HepG2 (cell line): ENCODE data around the gene SRD5A1. TPM values are rescaled to one million over a fixed set of nuclear protein-coding genes. Genes with fewer than 3 reads are reported as not detected.

Experiments used
- ASH2L ChIP-seq: fragments of 300-600, 200-600 bp; sonication (generic); IDR thresholded peaks from 2 replicates; pipeline ENCODE4 v1.7.0; 2017; ENCODE audit warnings: low read depth, mild to moderate bottlenecking, moderate library complexity, mixed read lengths, low read length; ENCODE audit not compliant: insufficient read length
- DNMT1 ChIP-seq: sonication (generic); formaldehyde crosslinking; IDR thresholded peaks from 2 replicates; pipeline ENCODE4 v1.5.1; 2020; ENCODE audit warnings: mild to moderate bottlenecking, missing genetic modification reagents
- ETS1 ChIP-seq: sonication (generic); formaldehyde crosslinking; IDR thresholded peaks from 2 replicates; pipeline ENCODE4 v1.4.0; 2020; ENCODE audit warnings: missing genetic modification reagents
- MTF2 ChIP-seq: sonication (generic); formaldehyde crosslinking; IDR thresholded peaks from 2 replicates; pipeline ENCODE4 v1.5.0; 2020; ENCODE audit warnings: missing genetic modification reagents, borderline replicate concordance
- NAIF1 ChIP-seq: sonication (generic); formaldehyde crosslinking; IDR thresholded peaks from 2 replicates; pipeline ENCODE4 v1.5.0; 2020; ENCODE audit warnings: mild to moderate bottlenecking, missing genetic modification reagents, borderline replicate concordance
- NBN ChIP-seq: fragments of 450-650 bp; conservative IDR thresholded peaks from 2 replicates; pipeline ENCODE4 v1.6.1; 2017
- NKX3-1 ChIP-seq: sonication (generic); formaldehyde crosslinking; IDR thresholded peaks from 2 replicates; pipeline ENCODE4 v1.5.0; 2020; ENCODE audit warnings: missing genetic modification reagents
- NONO ChIP-seq, 2 experiments: fragments of 450-650 bp in 1 of 2; sonication (generic) in 1 of 2; formaldehyde crosslinking in 1 of 2; IDR thresholded peaks in 1 of 2; conservative IDR thresholded peaks in 1 of 2; 2 replicates each; pipeline versions ENCODE4 v1.6.1 to v1.8.0; 2017 to 2022; ENCODE audit warnings: mild to moderate bottlenecking in 1 of 2, missing genetic modification reagents in 1 of 2, moderate library complexity in 1 of 2
- SRF ChIP-seq: IDR thresholded peaks from 2 replicates; pipeline ENCODE4 v1.6.1; 2011; ENCODE audit warnings: mild to moderate bottlenecking, low read depth, low read length, moderate library complexity
- SYNCRIP ChIP-seq: fragments of 200-400 bp; formaldehyde crosslinking; IDR thresholded peaks from 2 replicates; pipeline ENCODE4 v1.6.1; 2018; ENCODE audit warnings: mild to moderate bottlenecking, low read depth, low read length; ENCODE audit not compliant: insufficient read depth
- ZBTB38 ChIP-seq: sonication (generic); formaldehyde crosslinking; IDR thresholded peaks from 2 replicates; pipeline ENCODE4 v1.5.1; 2020; ENCODE audit warnings: mild to moderate bottlenecking, missing genetic modification reagents
- ZNF33B ChIP-seq: sonication (generic); formaldehyde crosslinking; IDR thresholded peaks from 2 replicates; pipeline ENCODE4 v1.5.1; 2020; ENCODE audit warnings: mild to moderate bottlenecking, missing genetic modification reagents
- ZNF609 ChIP-seq: sonication (generic); formaldehyde crosslinking; IDR thresholded peaks from 2 replicates; pipeline ENCODE4 v1.4.0; 2020; ENCODE audit warnings: mild to moderate bottlenecking, missing genetic modification reagents, borderline replicate concordance
- ZNF616 ChIP-seq: sonication (generic); formaldehyde crosslinking; IDR thresholded peaks from 2 replicates; pipeline ENCODE4 v1.5.0; 2020; ENCODE audit warnings: low read depth, mild to moderate bottlenecking, missing genetic modification reagents
- ZNF75D ChIP-seq: sonication (generic); formaldehyde crosslinking; IDR thresholded peaks from 2 replicates; pipeline ENCODE4 v1.8.1; 2023; ENCODE audit warnings: missing genetic modification reagents, mild to moderate bottlenecking, borderline replicate concordance
- polyA plus RNA-seq, 8 experiments: library from polyadenylated mRNA; depleted of rRNA in 3 of 8; stranded (reverse) in 7 of 8; unstranded in 1 of 8; fragments of >200 nt; fragmentation: Illumina TruSeq in 4 of 8; extraction: Trizol in 4 of 8; gene quantifications; 2 replicates each; pipeline versions ENCODE4 v1.2.1 to v1.2.3, GENCODE V29; 2011 to 2016; ENCODE audit warnings: low read depth in 4 of 8, missing spikeins in 1 of 8, mixed read lengths in 1 of 8; ENCODE audit not compliant: insufficient read depth in 1 of 8
- total RNA-seq, 5 experiments: library from RNA; depleted of rRNA; stranded (reverse); fragments of >200 nt; fragmentation: Illumina TruSeq; extraction: Trizol; gene quantifications; 2 replicates each; pipeline ENCODE4 v1.2.3, GENCODE V29; 2016; ENCODE audit warnings: low read depth in 1 of 5

The SRD5A1 gene
- total and polyA plus RNA-seq, 2 of the 13 experiments (the other 11 are each of a cell fraction or from before 2014, with no cell fraction given): 6.1 to 9.9 TPM

- TF ChIP-seq ZNF609 (CRISPR knock-in tag) (no peak), ZNF616 (CRISPR knock-in tag) (no peak), SRF (no peak), ZNF33B (no peak; the same call in 1 of the 2 replicates), ZNF75D (CRISPR knock-in tag) (no peak), MTF2 (no peak; the same call in 1 of the 2 replicates), DNMT1 (CRISPR knock-in tag) (peak; percentile 43; the same call in 1 of the 2 replicates), NAIF1 (CRISPR knock-in tag) (0 out of 2 replicates have a peak, but pooled peaks have one; percentile 73), ASH2L (peak; percentile 89), NONO (IDR thresholded peaks at IDR 0.05) (no peak), NONO (CRISPR knock-in tag; conservative IDR thresholded peaks at IDR 0.05) (peak; percentile 47; the same call in 1 of the 2 replicates), NKX3-1 (no peak), SYNCRIP (no peak), ETS1 (no peak), NBN (no peak), ZBTB38 (CRISPR knock-in tag) (no peak)
These were observed at the start of gene SRD5A1, which contains the start of gene NSUN2 (continued) for GRCh38 chr5:6632888-6633468.
